Breast epithelium (tissue), 4 donors: ENCODE data around the gene SLC35E4. TPM values are rescaled to one million over a fixed set of nuclear protein-coding genes. Genes with fewer than 3 reads are reported as not detected.
"Not testable (repeated sequence)": the region's sequence is repeated elsewhere in the genome, so short reads cannot be mapped to it uniquely, and the experiment has no call there.

Experiments
- DNase-seq, 2 donors: peaks; one replicate each; pipeline ENCODE4 v3.0.0-alpha.2; 2019; ENCODE audit warnings: low spot score in 2 of 2
- H3K27ac ChIP-seq, 2 donors: fragments of 200-600 bp; sonication (generic) in 1 of 2; one replicate each; pipeline ENCODE4 v1.5.1; 2016 to 2019; ENCODE audit warnings: mild to moderate bottlenecking in 1 of 2
- H3K27me3 ChIP-seq, 2 donors: fragments of 200-600 bp; sonication (generic) in 1 of 2; one replicate each; pipeline versions ENCODE4 v1.5.1 to v1.6.0; 2017 to 2019; ENCODE audit warnings: control low read depth in 1 of 2, mild to moderate bottlenecking in 1 of 2
- H3K36me3 ChIP-seq: fragments of 200-600 bp; one replicate; pipeline ENCODE4 v1.5.1; 2019
- H3K4me1 ChIP-seq, 2 donors: fragments of 200-600 bp; sonication (generic); one replicate each; pipeline ENCODE4 v1.5.1; 2016 to 2019; ENCODE audit warnings: control low read depth in 1 of 2
- H3K4me3 ChIP-seq, 3 donors: fragments of 200-600 bp; sonication (generic); 1 replicate in 2 of 3; 2 replicates in 1 of 3; pipeline ENCODE4 v1.5.1; 2016 to 2019; ENCODE audit warnings: mild to moderate bottlenecking in 3 of 3, moderate library complexity in 2 of 3
- H3K9me3 ChIP-seq, 2 donors: fragments of 200-600 bp; sonication (generic) in 1 of 2; one replicate each; pipeline ENCODE4 v1.5.1; 2016 to 2019; ENCODE audit warnings: control low read depth in 1 of 2
- CTCF ChIP-seq, 3 donors: fragments of 450-650 bp; IDR thresholded peaks; one replicate each; pipeline ENCODE4 v1.5.1; 2016 to 2017; ENCODE audit warnings: antibody characterized with exemption in 3 of 3, mild to moderate bottlenecking in 3 of 3, moderate library complexity in 3 of 3
- POLR2A ChIP-seq: fragments of 450-650 bp; IDR thresholded peaks from one replicate; pipeline ENCODE4 v1.6.1; 2016; ENCODE audit warnings: antibody characterized with exemption, mild to moderate bottlenecking, moderate library complexity
- POLR2AphosphoS5 ChIP-seq, 3 donors: sonication (generic); formaldehyde crosslinking; IDR thresholded peaks; one replicate each; pipeline ENCODE4 v1.6.1; 2017; ENCODE audit warnings: antibody characterized with exemption in 3 of 3
- intact Hi-C: fragments of 100-400 bp; cut with DNase I; formaldehyde crosslinking; loops from one replicate; pipeline ENCODE4 v1.15.1; 2023; ENCODE audit warnings: low total_unique reads
- total RNA-seq, 3 donors: library from RNA; depleted of rRNA; stranded (reverse); fragments of >200 nt; gene quantifications; one replicate each; pipeline ENCODE4 v1.1.0, GENCODE V29; 2016

The SLC35E4 gene
- total RNA-seq, 3 donors from 2014 or later, result 3.4 to 8.5 (median 4.8) TPM

- intact Hi-C loops, result no loop called here
- DNase-seq, result no peak
- H3K27ac ChIP-seq, result no peak overlapping the region
- H3K9me3 ChIP-seq, result no peaks in the 10 kb centered on the region
- no peak for TF ChIP-seq POLR2A
- no peak for TF ChIP-seq POLR2AphosphoS5 (IDR thresholded peaks at IDR 0.05)
- no peak for TF ChIP-seq CTCF (IDR thresholded peaks at IDR 0.05)
- no peaks in the 10 kb centered on the region for H3K4me1 ChIP-seq
- H3K4me3 ChIP-seq, result no peak overlapping the region
- H3K27me3 ChIP-seq, result no peaks in the 10 kb centered on the region
- no peaks in the 10 kb centered on the region for H3K36me3 ChIP-seq
Measured at GRCh38 chr22:30673136-30673535, 37.6 kb downstream of the SLC35E4 start.

DNA sequence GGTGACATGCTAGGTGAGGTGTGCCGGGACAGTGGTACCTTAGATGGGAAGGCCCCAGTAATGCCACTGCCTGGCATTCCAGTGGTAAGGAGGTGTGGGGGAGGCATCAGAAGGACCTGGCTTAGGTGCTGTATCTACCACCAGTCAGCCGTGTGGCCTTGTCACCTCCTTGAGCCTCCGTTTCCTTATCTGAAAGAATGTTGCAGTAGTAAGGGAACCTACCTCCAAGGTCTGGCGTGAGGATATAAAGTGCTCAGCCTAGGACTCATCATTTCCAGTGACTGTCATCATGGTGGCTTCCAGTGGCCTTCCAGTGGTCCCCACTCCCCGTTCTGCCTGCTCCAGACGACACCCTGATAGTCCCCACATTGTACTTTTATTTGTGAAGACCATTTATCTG lies 38.9 kb downstream of the SLC35E4 start:
- Histone ChIP-seq H3K9me3 (no peaks in the 10 kb centered on the region), H3K27ac (no peak overlapping the region), H3K4me3 (no peak overlapping the region), H3K4me1 (no peaks in the 10 kb centered on the region), H3K27me3 (no peaks in the 10 kb centered on the region), H3K36me3 (no peaks in the 10 kb centered on the region)
- no peak for TF ChIP-seq CTCF (IDR thresholded peaks at IDR 0.05)
- no peak for TF ChIP-seq POLR2A
- no peak for TF ChIP-seq POLR2AphosphoS5 (IDR thresholded peaks at IDR 0.05)
- DNase-seq, result no peak
- intact Hi-C loops, result no loop called here

DNA sequence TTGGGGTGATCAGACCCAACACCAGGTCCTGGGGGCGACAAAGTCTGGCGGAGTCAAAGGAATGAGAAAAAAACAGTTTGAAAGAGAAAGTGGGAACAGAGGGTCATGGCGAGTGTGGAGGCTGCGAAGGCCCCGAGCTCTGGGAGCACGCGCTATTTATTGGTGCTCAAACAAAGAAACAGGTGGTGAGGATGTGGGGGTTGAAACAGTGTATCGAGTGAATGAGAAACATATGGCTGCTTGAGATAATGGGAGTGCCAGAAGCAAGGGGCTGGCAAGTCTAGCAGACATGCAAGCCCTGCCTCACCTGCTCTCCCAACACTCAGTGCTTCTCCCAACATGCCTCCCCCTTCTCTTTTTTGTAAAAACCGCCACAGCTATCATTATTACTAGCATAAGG lies 39.9 kb downstream of the SLC35E4 start:
- DNase-seq, result no peak
- no peaks in the 10 kb centered on the region for H3K4me1 ChIP-seq
- no peaks in the 10 kb centered on the region for H3K36me3 ChIP-seq
- no peak for TF ChIP-seq POLR2AphosphoS5 (IDR thresholded peaks at IDR 0.05)
- TF ChIP-seq POLR2A, result no peak
- no peak for TF ChIP-seq CTCF (IDR thresholded peaks at IDR 0.05)
- H3K4me3 ChIP-seq, result no peak overlapping the region
- intact Hi-C loops, result no loop called here
- no peak overlapping the region for H3K27ac ChIP-seq
- no peaks in the 10 kb centered on the region for H3K27me3 ChIP-seq
- no peaks in the 10 kb centered on the region for H3K9me3 ChIP-seq

GRCh38 chr22:30676565-30676964 lies 41.0 kb downstream of the SLC35E4 start:
- H3K4me3 ChIP-seq, intact Hi-C loops, H3K27ac ChIP-seq, H3K9me3 ChIP-seq, H3K27me3 ChIP-seq, H3K4me1 ChIP-seq, DNase-seq, H3K36me3 ChIP-seq: not testable (repeated sequence)

DNA sequence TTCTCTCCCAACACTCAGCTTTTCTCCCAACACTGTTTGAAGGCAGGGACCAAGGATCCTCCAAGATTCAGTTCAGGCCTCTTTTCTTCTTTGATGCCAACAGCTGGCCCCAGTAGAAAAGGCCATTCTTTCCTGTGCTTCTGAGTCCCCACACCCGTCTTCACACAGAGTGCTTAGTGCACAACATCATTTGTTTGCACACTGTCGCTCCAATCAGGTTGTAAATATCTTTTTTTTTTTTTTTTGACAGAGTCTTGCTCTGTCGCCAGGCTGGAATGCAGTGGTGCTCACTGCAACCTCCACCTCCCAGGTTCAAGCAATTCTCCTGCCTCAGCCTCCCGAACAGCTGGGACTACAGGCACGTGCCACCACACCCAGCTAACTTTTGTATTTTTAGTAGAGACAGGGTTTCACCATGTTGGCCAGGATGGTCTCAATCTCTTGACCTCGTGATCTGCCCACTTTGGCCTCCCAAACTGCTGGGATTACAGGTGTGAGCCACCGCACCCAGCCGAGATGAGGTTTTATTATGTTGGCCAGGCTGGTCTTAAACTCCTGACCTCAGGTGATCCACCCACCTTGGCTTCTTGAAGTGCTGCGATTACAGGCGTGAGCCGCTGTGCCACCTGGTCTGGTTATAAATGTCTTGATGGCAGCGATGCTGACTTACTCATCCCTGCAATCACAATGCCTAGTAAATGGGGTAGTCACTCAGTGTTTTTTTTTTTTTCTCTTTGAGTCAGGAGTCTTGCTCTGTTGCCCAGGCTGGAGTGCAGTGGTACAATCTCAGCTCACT lies 44.5 kb downstream of the SLC35E4 start:
- intact Hi-C loops, H3K27me3 ChIP-seq, DNase-seq, H3K36me3 ChIP-seq, H3K4me1 ChIP-seq, H3K9me3 ChIP-seq, H3K4me3 ChIP-seq, H3K27ac ChIP-seq: not testable (repeated sequence)

- intact Hi-C loops, result no loop called here
- Histone ChIP-seq H3K4me3 (no peak overlapping the region), H3K36me3 (no peaks in the 10 kb centered on the region), H3K9me3 (no peaks in the 10 kb centered on the region), H3K27ac (no peak overlapping the region), H3K4me1 (no peaks in the 10 kb centered on the region), H3K27me3 (no peaks in the 10 kb centered on the region)
- no peak for DNase-seq
- TF ChIP-seq POLR2A (no peak), CTCF (IDR thresholded peaks at IDR 0.05) (no peak), POLR2AphosphoS5 (IDR thresholded peaks at IDR 0.05) (no peak)
Measured at GRCh38 chr22:30680991-30681770, 45.6 kb downstream of the SLC35E4 start.
